ENCODE results near the gene SELENOM.
"Not testable (repeated sequence)": the region's sequence is repeated elsewhere in the genome, so short reads cannot be mapped to it uniquely, and the experiment has no call there.

Gene SELENOM

GRCh38 chr22:31130873-31131272 is 23.5 kb upstream of the SELENOM start:
- no peak for DNase-seq

GRCh38 chr22:31128156-31128555 is 20.8 kb upstream of the SELENOM start:
- no peak for DNase-seq

- no peak for DNase-seq
Observed at GRCh38 chr22:31127181-31127772, 19.9 kb upstream of the SELENOM start.

- no peak for DNase-seq
Observed at GRCh38 chr22:31126869-31127175, 19.5 kb upstream of the SELENOM start.

GRCh38 chr22:31126128-31126868 is 18.9 kb upstream of the SELENOM start:
- no peak for DNase-seq

GRCh38 chr22:31125521-31126117 is 18.3 kb upstream of the SELENOM start:
- no peak for DNase-seq

GRCh38 chr22:31124811-31125465 is 17.6 kb upstream of the SELENOM start:
- no peak for DNase-seq

GRCh38 chr22:31124290-31124689 is 16.9 kb upstream of the SELENOM start:
- DNase-seq: no peak

- no peak for DNase-seq
Observed at GRCh38 chr22:31123292-31123602, 15.9 kb upstream of the SELENOM start.

- DNase-seq: no peak
Observed at GRCh38 chr22:31122532-31123291, 15.3 kb upstream of the SELENOM start, which contains the start of gene INPP5J. Gene INPP5J (plus strand): TSS chr22:31122966. CDS start chr22:31123015, 49 bp downstream.

- no peak for DNase-seq
Observed at GRCh38 chr22:31122196-31122531, 14.8 kb upstream of the SELENOM start.

- DNase-seq: no peak
Observed at GRCh38 chr22:31121403-31121802, 14.0 kb upstream of the SELENOM start.

- no peak for DNase-seq
Observed at GRCh38 chr22:31120642-31121041, 13.3 kb upstream of the SELENOM start.

- no peak for DNase-seq
Observed at GRCh38 chr22:31120230-31120629, 12.9 kb upstream of the SELENOM start.

GRCh38 chr22:31119026-31119717 is 11.8 kb upstream of the SELENOM start:
- DNase-seq: no peak

GRCh38 chr22:31118046-31118820 is 10.9 kb upstream of the SELENOM start:
- no peak for DNase-seq

GRCh38 chr22:31112547-31113091 is 5.3 kb upstream of the SELENOM start:
- not testable (repeated sequence) for DNase-seq

GRCh38 chr22:31107894-31108218 is 488 bp upstream of the SELENOM start:
- no peak for DNase-seq

- no peak for DNase-seq
Observed at GRCh38 chr22:31106731-31107177, 614 bp downstream of the SELENOM start.

- DNase-seq: no peak
Observed at GRCh38 chr22:31106001-31106571, 1.3 kb downstream of the SELENOM start.

GRCh38 chr22:31105282-31105929 is 2.0 kb downstream of the SELENOM start:
- DNase-seq: no peak

All from CD4-positive, alpha-beta T cell treated with Interleukin-17A for 4 hours (primary cell).